Measurements from ENCODE around the gene VAC14. TPM values are rescaled to one million over a fixed set of nuclear protein-coding genes. Genes with fewer than 3 reads are reported as not detected.

Gene VAC14
- total and polyA plus RNA-seq, 2 experiments from 2014 or later, result 42.3 to 77.7 TPM

GRCh38 chr16:70781800-70782199 is 19.2 kb downstream of the VAC14 start:
- no peaks in the 10 kb centered on the region for H3K79me2 ChIP-seq (replicated peaks; ENCODE audit: insufficient read depth)
- no peak for DNase-seq (ENCODE audit: low spot score)
- Mint-ChIP-seq H3K9me3 (peaks cover 3% of the 10 kb centered on the region; the same call in 2 of the 3 replicates), H3K4me3 (no peak overlapping the region), H3K27me3 (ENCODE audit: insufficient read depth, low read depth, poor library complexity) (peaks cover 20% of the 10 kb centered on the region), H3K36me3 (ENCODE audit: low read depth) (peaks cover 78% of the 10 kb centered on the region), H3K4me1 (peaks cover 5% of the 10 kb centered on the region; the same call in 1 of the 3 replicates), H3K27ac (no peak overlapping the region)
- H3K36me3 ChIP-seq (ENCODE audit: insufficient read depth), result peaks cover 24% of the 10 kb centered on the region; the same call in 1 of the 2 replicates
- H4K20me1 ChIP-seq (replicated peaks; ENCODE audit: insufficient read depth), result peaks cover 6% of the 10 kb centered on the region; the same call in 1 of the 2 replicates
- no peak for ATAC-seq
- H3K4me1 ChIP-seq (ENCODE audit: insufficient read depth), result 0 out of 2 replicates have a peak, but pooled peaks cover 3% of the 10 kb centered on the region
- no peaks in the 10 kb centered on the region for H3K27me3 ChIP-seq (ENCODE audit: insufficient read depth)
- no peak overlapping the region for H3K4me3 ChIP-seq
- H3K9me2 ChIP-seq (ENCODE audit: insufficient read depth), result no peaks in the 10 kb centered on the region
- H3F3A ChIP-seq (replicated peaks; ENCODE audit: low read depth), result no peaks in the 10 kb centered on the region
- H2AFZ ChIP-seq, result no peak overlapping the region
- no peak overlapping the region for H3K27ac ChIP-seq (ENCODE audit: low read depth)
- TF ChIP-seq EZH2phosphoT487 (IDR thresholded peaks at IDR 0.05; ENCODE audit: unreplicated experiment) (no peak), ZNF462 (CRISPR knock-in tag; IDR thresholded peaks at IDR 0.05) (no peak), REST (IDR thresholded peaks at IDR 0.05; ENCODE audit: unreplicated experiment) (no peak), NANOG (IDR thresholded peaks at IDR 0.05; ENCODE audit: borderline replicate concordance) (no peak), STAT1 (IDR thresholded peaks at IDR 0.05; ENCODE audit: unreplicated experiment) (no peak), ZNF114 (CRISPR knock-in tag; IDR thresholded peaks at IDR 0.05) (no peak), ZNF331 (CRISPR knock-in tag; IDR thresholded peaks at IDR 0.05; ENCODE audit: low read depth) (no peak), CREB1 (CRISPR knock-in tag; IDR thresholded peaks at IDR 0.05; ENCODE audit: low read depth) (no peak), ETS1 (IDR thresholded peaks at IDR 0.05) (no peak), CTCF (conservative IDR thresholded peaks at IDR 0.05; ENCODE audit: low read depth in 2 of 2) (no peak), POLR2AphosphoS5 (IDR thresholded peaks at IDR 0.05; ENCODE audit: low read depth) (no peak), EZH2 (IDR thresholded peaks at IDR 0.05; ENCODE audit: low read depth, unreplicated experiment) (no peak), JUNB (IDR thresholded peaks at IDR 0.05; ENCODE audit: unreplicated experiment) (no peak)
- H3K4me2 ChIP-seq, result no peak overlapping the region

All from GM23338 (cell line).